Gastrocnemius medialis (tissue), 4 donors: ENCODE measurements around the gene EFR3B.

ENCODE experiments used
- CTCF ChIP-seq, 5 experiments: fragments of 450-650 bp in 3 of 5; fragments of 200-600 bp in 2 of 5; sonication (generic) in 2 of 5; IDR thresholded peaks in 4 of 5; conservative IDR thresholded peaks in 1 of 5; 1 replicate in 4 of 5; 2 replicates in 1 of 5; pipeline ENCODE4 v1.5.1; 2016 to 2019; ENCODE audit warnings: antibody characterized with exemption in 5 of 5, mild to moderate bottlenecking in 3 of 5, moderate library complexity in 3 of 5
- POLR2A ChIP-seq, 2 donors: fragments of 450-650 bp; IDR thresholded peaks; one replicate each; pipeline ENCODE4 v1.6.1; 2017; ENCODE audit warnings: antibody characterized with exemption in 2 of 2, mild to moderate bottlenecking in 2 of 2, moderate library complexity in 2 of 2

GRCh38 chr2:25054720-25055119 lies 12.8 kb downstream of the EFR3B start:
- TF ChIP-seq CTCF (IDR thresholded peaks at IDR 0.05 in 4 of 5, conservative IDR thresholded peaks at IDR 0.05 in 1 of 5) (no peak), POLR2A (IDR thresholded peaks at IDR 0.05) (no peak)
